Esophagus muscularis mucosa (tissue), 4 donors: ENCODE results near the gene CCL11.

ENCODE experiments used
- EP300 ChIP-seq: sonication (generic); formaldehyde crosslinking; IDR thresholded peaks from one replicate; pipeline ENCODE4 v1.6.1; 2017; ENCODE audit warnings: antibody characterized with exemption
- POLR2A ChIP-seq: fragments of 450-650 bp; IDR thresholded peaks from one replicate; pipeline ENCODE4 v1.6.1; 2017; ENCODE audit warnings: antibody characterized with exemption, moderate library complexity, mild to moderate bottlenecking, low read depth
- POLR2AphosphoS5 ChIP-seq, 2 donors: sonication (generic); formaldehyde crosslinking; IDR thresholded peaks; one replicate each; pipeline ENCODE4 v1.6.1; 2017; ENCODE audit warnings: antibody characterized with exemption in 2 of 2
- TF ChIP-seq, protein P1 (sequence below), 3 experiments: fragments of 200-600 bp in 2 of 3; fragments of 450-650 bp in 1 of 3; sonication (generic) in 2 of 3; IDR thresholded peaks; one replicate each; pipeline ENCODE4 v1.5.1; 2017 to 2019; ENCODE audit warnings: antibody characterized with exemption in 3 of 3, mild to moderate bottlenecking in 2 of 3, moderate library complexity in 1 of 3

DNA sequence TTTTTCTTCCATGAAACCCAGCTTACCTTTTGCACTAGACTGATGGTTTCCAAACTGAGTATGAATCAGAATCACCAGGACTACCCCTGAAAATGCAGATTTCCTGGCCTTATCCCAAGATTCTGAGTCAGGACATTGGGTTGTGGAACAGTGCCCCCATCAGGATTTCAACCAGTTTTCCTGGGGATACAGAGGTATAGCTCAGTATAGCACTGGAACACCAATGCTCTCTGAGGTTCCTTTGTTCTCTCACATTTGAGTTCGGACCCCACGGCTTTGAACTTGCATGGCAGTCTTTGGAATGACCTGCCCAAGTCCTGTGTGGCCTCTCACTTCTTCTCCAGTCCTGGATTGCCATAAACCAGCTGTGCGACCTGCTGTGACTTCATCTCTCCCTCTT, 20.9 kb downstream of the CCL11 start:
- TF ChIP-seq, protein P1, sequence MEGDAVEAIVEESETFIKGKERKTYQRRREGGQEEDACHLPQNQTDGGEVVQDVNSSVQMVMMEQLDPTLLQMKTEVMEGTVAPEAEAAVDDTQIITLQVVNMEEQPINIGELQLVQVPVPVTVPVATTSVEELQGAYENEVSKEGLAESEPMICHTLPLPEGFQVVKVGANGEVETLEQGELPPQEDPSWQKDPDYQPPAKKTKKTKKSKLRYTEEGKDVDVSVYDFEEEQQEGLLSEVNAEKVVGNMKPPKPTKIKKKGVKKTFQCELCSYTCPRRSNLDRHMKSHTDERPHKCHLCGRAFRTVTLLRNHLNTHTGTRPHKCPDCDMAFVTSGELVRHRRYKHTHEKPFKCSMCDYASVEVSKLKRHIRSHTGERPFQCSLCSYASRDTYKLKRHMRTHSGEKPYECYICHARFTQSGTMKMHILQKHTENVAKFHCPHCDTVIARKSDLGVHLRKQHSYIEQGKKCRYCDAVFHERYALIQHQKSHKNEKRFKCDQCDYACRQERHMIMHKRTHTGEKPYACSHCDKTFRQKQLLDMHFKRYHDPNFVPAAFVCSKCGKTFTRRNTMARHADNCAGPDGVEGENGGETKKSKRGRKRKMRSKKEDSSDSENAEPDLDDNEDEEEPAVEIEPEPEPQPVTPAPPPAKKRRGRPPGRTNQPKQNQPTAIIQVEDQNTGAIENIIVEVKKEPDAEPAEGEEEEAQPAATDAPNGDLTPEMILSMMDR (IDR thresholded peaks at IDR 0.05) = peak; percentile 47 to 71 (median 56)
- TF ChIP-seq POLR2A = no peak
- TF ChIP-seq POLR2AphosphoS5 (IDR thresholded peaks at IDR 0.05) = peak in 1 of 2 donors; percentile 15
- TF ChIP-seq EP300 = no peak
